Right cardiac atrium (tissue), 5 donors: ENCODE results near the gene CKAP2L. TPM values are rescaled to one million over a fixed set of nuclear protein-coding genes. Genes with fewer than 3 reads are reported as not detected.
"Not testable (repeated sequence)": the region's sequence is repeated elsewhere in the genome, so short reads cannot be mapped to it uniquely, and the experiment has no call there.

Experiments
- ATAC-seq, 2 donors: fragments of 200-7000 bp; cut with Tn5 transposase; one replicate each; pipeline versions ENCODE4 v1.8.0 to v1.9.1; 2020; ENCODE audit warnings: moderate library complexity in 2 of 2, mild to moderate bottlenecking in 1 of 2
- DNase-seq, 3 donors: peaks; one replicate each; pipeline ENCODE4 v3.0.0-alpha.2; 2020
- H3K27ac ChIP-seq: one replicate; pipeline ENCODE4 v1.5.1; 2013; ENCODE audit warnings: mild to moderate bottlenecking, low read length, control low read depth, moderate library complexity
- H3K27me3 ChIP-seq: one replicate; pipeline ENCODE4 v1.6.1; 2013; ENCODE audit not compliant: control insufficient read depth, insufficient read depth
- H3K4me1 ChIP-seq: one replicate; pipeline ENCODE4 v1.6.1; 2013; ENCODE audit warnings: low read length; ENCODE audit not compliant: control insufficient read depth, insufficient read depth
- H3K4me3 ChIP-seq: one replicate; pipeline ENCODE4 v1.5.1; 2013; ENCODE audit warnings: low read length, control low read depth
- H3K9me3 ChIP-seq: one replicate; pipeline ENCODE4 v1.6.1; 2013; ENCODE audit warnings: low read length; ENCODE audit not compliant: control insufficient read depth
- WGBS: extraction: QIAGEN DNeasy Blood & Tissue Kit; methylation state at CpG from one replicate; pipeline ENCODE4 v1.1.7; 2013; 5-methylcytosine and 5-hydroxymethylcytosine counted together
- intact Hi-C, 4 donors: fragments of 100-400 bp; cut with DNase I; formaldehyde crosslinking; loops; one replicate each; pipeline versions ENCODE4 v1.11.0 to v1.14.0; 2022 to 2023
- polyA plus RNA-seq: library from polyadenylated mRNA; stranded (reverse); fragments of 200-250 nt; gene quantifications from one replicate; pipeline ENCODE4 v1.2.3, GENCODE V29; 2013
- total RNA-seq, 4 donors: library from RNA; stranded (reverse); fragmentation: NEBNext Ultra II Directional; extraction: Animal tissue kit (Norgen Biotek cat#: 25700); gene quantifications; one replicate each; pipeline ENCODE4 v1.2.1, GENCODE V29; 2021
- donor health status: healthy with polysubstance abuse.
- donor health status: DM: no; HTN: yes; CAD: no.
- donor health status: DM: no; HTN: no; CAD: no.
- donor health status: DM: no; HTN: yes; CAD: no; lungs with severe emphysema.
- donor health status: DM: yes; HTN: yes; CAD: no.

CKAP2L gene
- total and polyA plus RNA-seq, 5 donors = 0.26 to 0.46 TPM; not detected in 3

GRCh38 chr2:112714331-112714730 is 50.1 kb downstream of the CKAP2L start:
- H3K4me1 ChIP-seq = no peaks in the 10 kb centered on the region
- no peaks in the 10 kb centered on the region for H3K9me3 ChIP-seq
- H3K4me3 ChIP-seq = no peak overlapping the region
- 90% methylated on average over 4 of the region's 4 CpGs for WGBS
- H3K27me3 ChIP-seq = no peaks in the 10 kb centered on the region
- intact Hi-C loops = no loop called here
- no peak overlapping the region for H3K27ac ChIP-seq
- ATAC-seq = no peak
- no peak for DNase-seq

- ATAC-seq (no peak), DNase-seq (no peak)
- H3K9me3 ChIP-seq = no peaks in the 10 kb centered on the region
- intact Hi-C loops = no loop called here
- 92% methylated on average over 7 of the region's 7 CpGs for WGBS
- H3K4me3 ChIP-seq = no peak overlapping the region
- no peaks in the 10 kb centered on the region for H3K27me3 ChIP-seq
- H3K27ac ChIP-seq = no peak overlapping the region
- no peaks in the 10 kb centered on the region for H3K4me1 ChIP-seq
These were observed 50.5 kb downstream of the CKAP2L start for GRCh38 chr2:112713926-112714325.

- no peaks in the 10 kb centered on the region for H3K9me3 ChIP-seq
- intact Hi-C loops = no loop called here
- H3K27ac ChIP-seq = no peak overlapping the region
- no peak overlapping the region for H3K4me3 ChIP-seq
- H3K4me1 ChIP-seq = no peaks in the 10 kb centered on the region
- DNase-seq (no peak), ATAC-seq (no peak)
- H3K27me3 ChIP-seq = no peaks in the 10 kb centered on the region
- 55% methylated on average over 7 of the region's 7 CpGs for WGBS
These were observed 50.9 kb downstream of the CKAP2L start for GRCh38 chr2:112713585-112713925.

- ATAC-seq = peak in 1 of 2 donors; percentile 20
- Histone ChIP-seq H3K9me3 (no peaks in the 10 kb centered on the region), H3K4me3 (no peak overlapping the region), H3K4me1 (no peaks in the 10 kb centered on the region), H3K27me3 (no peaks in the 10 kb centered on the region), H3K27ac (no peak overlapping the region)
- no peak for DNase-seq
- intact Hi-C loops = no loop called here
- WGBS = 52% methylated on average over 17 of the region's 17 CpGs
These were observed 51.4 kb downstream of the CKAP2L start for GRCh38 chr2:112712903-112713584.

- 77% methylated on average over 3 of the region's 3 CpGs for WGBS
- Histone ChIP-seq H3K27me3 (no peaks in the 10 kb centered on the region), H3K4me1 (no peaks in the 10 kb centered on the region), H3K27ac (no peak overlapping the region), H3K4me3 (no peak overlapping the region), H3K9me3 (no peaks in the 10 kb centered on the region)
- ATAC-seq = no peak
- intact Hi-C loops = no loop called here
- no peak for DNase-seq
These were observed 51.9 kb downstream of the CKAP2L start for GRCh38 chr2:112712465-112712864.

DNA sequence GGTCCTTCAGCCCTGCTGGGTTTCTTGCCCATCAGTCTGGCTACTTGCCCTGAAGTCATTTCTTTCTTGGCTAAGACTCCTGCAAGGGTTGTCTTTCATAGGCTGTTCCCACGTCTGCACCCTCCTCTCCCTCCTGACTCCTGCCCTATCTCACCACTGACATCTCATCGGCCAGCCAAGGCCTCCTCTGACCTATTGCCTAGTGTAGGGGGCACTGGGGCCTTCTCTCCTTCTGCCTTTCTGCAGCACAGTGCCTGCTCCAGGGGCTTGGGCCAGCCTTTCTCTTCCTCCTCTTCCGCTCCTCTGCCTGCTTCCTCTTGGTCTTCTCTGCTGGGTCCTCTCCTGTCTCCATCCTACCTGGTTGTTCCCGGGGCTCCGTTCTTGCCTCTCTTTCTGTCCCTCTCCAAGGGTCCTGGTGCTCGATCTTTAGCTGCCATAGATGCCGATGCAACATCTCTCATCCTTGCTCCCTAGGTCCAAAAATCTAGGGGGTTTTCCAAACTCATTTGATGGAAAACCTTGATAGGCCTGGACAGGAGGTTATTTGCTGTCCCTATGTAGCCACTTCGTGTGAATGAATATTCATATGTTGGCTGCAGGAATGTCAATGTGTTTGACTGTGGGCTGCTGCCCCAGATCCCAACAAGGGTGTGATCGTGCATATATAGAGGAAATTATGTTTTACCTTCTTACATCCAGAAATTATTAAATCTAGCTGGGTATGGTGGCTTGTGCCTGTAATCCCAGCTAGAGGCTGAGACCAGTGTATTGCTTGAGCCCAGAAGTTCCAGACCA is 53.3 kb downstream of the CKAP2L start:
- 83% methylated on average over 9 of the region's 9 CpGs for WGBS
- ATAC-seq = no peak
- no peak for DNase-seq

DNA sequence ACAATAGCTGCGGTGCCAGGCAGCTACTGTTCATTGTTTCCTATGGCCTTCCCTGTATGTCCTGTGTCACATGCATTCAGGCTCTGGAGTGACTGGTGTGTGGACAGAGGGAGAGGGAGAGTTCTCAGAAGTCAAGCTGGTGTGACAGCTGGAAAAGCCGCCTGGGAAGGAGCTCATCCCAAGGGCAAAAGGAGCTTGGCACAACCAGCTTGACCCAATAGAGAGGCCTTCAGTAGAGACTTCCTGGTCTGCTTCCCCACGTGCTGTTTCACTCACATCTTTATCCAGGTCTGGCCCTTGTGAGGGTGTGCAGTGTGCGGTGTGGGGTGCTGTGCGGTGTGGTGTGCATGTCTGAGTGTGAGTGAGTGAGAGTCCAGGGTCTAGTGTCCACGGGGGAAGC is 54.7 kb downstream of the CKAP2L start:
- Histone ChIP-seq H3K9me3 (no peaks in the 10 kb centered on the region), H3K4me1 (no peaks in the 10 kb centered on the region), H3K27me3 (no peaks in the 10 kb centered on the region), H3K27ac (no peak overlapping the region), H3K4me3 (no peak overlapping the region)
- 80% methylated on average over 6 of the region's 6 CpGs for WGBS
- DNase-seq (no peak), ATAC-seq (no peak)
- intact Hi-C loops = no loop called here

More for the DNA sequence above, 53.3 kb downstream of the CKAP2L start:
- Histone ChIP-seq H3K27me3 (no peaks in the 10 kb centered on the region), H3K9me3 (no peaks in the 10 kb centered on the region), H3K4me3 (no peak overlapping the region), H3K4me1 (no peaks in the 10 kb centered on the region), H3K27ac (no peak overlapping the region)
- intact Hi-C loops = no loop called here

- no peak overlapping the region for H3K27ac ChIP-seq
- intact Hi-C loops = no loop called here
- WGBS = 47% methylated on average over 10 of the region's 10 CpGs
- no peak for ATAC-seq
- H3K27me3 ChIP-seq = no peaks in the 10 kb centered on the region
- no peaks in the 10 kb centered on the region for H3K9me3 ChIP-seq
- H3K4me3 ChIP-seq = no peak overlapping the region
- H3K4me1 ChIP-seq = no peaks in the 10 kb centered on the region
- no peak for DNase-seq
These were observed 55.4 kb downstream of the CKAP2L start for GRCh38 chr2:112708968-112709367.

GRCh38 chr2:112706947-112707346 is 57.5 kb downstream of the CKAP2L start:
- H3K27me3 ChIP-seq, intact Hi-C loops, H3K27ac ChIP-seq, H3K9me3 ChIP-seq, H3K4me3 ChIP-seq, DNase-seq, ATAC-seq, H3K4me1 ChIP-seq: not testable (repeated sequence)
- WGBS = 82% methylated on average over 9 of the region's 9 CpGs

- DNase-seq = no peak
- Histone ChIP-seq H3K4me3 (no peak overlapping the region), H3K27ac (no peak overlapping the region), H3K4me1 (no peaks in the 10 kb centered on the region), H3K27me3 (no peaks in the 10 kb centered on the region), H3K9me3 (no peaks in the 10 kb centered on the region)
- intact Hi-C loops = no loop called here
- ATAC-seq = no peak
- WGBS = 35% methylated on average over 5 of the region's 5 CpGs
These were observed 58.2 kb downstream of the CKAP2L start for GRCh38 chr2:112706170-112706664.

DNA sequence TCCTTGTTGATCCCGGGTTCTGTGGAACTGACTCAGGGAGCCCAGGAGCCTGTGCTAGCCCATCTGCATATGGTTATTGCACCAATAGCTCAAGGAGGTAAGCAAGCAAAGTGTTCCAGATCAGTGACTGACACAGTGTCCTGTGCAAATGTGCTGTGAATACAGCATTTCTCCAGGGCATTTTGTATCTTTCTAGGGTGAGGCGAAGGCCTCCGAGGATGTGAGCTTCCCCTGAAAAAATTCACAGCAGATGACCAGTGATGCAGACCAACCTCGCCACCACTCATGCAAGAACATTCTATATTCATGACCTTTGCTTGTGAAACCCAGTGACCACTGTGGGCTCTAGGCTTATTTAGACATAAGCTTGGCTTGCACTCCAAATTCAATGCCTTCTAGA is 58.8 kb downstream of the CKAP2L start:
- DNase-seq (no peak), ATAC-seq (no peak)
- Histone ChIP-seq H3K4me1 (no peaks in the 10 kb centered on the region), H3K27me3 (no peaks in the 10 kb centered on the region), H3K27ac (no peak overlapping the region), H3K4me3 (no peak overlapping the region), H3K9me3 (no peaks in the 10 kb centered on the region)
- intact Hi-C loops = no loop called here
- WGBS = 94% methylated on average over 4 of the region's 4 CpGs
